NCI-H1694 (cell line): ENCODE measurements around the gene RNF17.

ENCODE experiments used
- DNase-seq: peaks from one replicate; lab custom pipeline; 2025; lab: John Stamatoyannopoulos, UW

The RNF17 gene

DNA sequence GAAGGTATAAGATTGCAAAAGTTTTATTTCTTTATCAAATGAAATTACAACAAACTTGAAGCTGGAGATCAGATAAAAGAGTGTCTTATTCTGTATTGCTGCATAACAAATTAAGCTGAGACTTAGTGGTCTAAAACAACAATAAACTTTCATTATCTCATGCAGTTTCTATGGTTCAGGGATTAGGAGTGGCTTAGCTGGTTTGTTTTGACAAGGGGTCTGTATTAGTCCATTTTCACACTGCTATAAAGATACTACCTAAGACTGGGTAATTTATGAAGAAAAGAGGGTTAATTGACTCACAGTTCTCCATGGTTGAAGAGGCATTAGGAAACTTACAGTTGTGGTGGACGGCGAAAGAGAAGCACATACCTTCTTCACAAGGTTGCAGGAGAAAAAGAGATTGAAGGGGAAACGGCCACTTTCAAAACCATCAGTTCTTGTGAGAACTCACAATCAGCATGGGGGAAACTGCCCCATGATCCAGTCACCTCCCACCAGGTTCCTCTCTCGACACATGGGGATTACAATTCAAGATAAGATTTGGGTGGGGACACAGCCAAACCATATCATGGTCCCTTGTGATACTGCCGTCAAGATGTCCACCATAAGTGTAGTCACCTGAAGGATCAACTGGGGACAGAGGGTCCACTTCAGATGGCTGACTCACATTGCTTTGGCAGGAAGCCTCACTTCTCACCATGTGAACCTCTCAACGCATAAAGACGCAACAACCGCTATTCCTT is 97.8 kb downstream of the RNF17 start:
- DNase-seq = no peak

DNA sequence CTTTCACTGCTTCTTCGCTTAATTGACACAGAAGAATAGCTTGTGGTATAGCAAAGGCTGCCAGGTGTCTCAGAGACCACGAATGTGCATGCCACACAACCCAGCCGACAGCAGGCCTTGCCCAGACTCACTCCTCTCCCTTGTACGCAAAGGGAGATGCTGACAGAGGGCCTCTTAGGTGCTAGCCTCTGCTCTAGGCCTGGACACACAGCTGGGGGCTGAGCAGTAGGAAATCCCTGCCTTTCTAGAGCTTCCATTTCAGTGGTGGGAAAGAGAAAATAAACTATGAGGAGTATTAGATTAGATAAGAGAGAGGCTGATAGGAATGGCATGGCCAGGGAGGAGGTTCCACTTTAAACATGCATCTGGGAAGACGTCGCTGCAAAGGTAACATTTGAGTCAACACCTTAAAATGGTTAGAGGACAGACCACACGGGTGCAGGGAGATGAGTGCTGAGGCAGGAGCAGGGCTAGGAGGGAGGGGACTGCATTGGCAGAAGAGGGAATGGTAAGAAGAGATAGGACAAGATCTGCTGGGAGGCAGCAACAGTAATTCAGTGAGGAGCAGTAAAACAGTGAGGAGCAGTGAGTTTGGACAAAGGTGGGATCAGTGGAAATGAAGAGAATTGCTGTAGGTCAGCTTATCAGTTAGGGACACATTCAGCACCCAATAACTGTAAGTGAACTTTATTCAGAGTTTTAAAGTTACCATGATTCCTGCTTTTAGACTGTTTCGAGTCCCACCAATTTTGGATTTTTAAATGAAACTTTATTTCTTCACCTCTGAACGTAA is 100.0 kb downstream of the RNF17 start:
- DNase-seq = no peak

DNA sequence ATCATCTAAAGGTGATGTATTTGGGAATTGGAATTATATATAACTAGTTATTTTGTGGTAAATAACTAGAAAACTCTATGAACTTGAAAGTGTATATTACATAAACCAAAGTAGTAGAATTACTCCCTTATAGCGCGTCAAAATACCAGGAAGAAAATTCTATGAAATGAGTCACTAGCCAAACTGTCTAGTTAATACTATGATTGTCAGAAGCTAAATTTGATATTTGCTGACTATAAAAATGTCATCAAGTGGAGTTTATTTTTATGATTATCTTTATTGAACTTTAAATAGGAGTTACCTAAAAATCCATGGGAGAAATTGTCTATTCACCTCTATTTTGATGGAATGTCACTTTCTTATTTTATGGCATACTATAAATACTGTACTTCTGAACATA is 100.6 kb downstream of the RNF17 start:
- DNase-seq = no peak

DNA sequence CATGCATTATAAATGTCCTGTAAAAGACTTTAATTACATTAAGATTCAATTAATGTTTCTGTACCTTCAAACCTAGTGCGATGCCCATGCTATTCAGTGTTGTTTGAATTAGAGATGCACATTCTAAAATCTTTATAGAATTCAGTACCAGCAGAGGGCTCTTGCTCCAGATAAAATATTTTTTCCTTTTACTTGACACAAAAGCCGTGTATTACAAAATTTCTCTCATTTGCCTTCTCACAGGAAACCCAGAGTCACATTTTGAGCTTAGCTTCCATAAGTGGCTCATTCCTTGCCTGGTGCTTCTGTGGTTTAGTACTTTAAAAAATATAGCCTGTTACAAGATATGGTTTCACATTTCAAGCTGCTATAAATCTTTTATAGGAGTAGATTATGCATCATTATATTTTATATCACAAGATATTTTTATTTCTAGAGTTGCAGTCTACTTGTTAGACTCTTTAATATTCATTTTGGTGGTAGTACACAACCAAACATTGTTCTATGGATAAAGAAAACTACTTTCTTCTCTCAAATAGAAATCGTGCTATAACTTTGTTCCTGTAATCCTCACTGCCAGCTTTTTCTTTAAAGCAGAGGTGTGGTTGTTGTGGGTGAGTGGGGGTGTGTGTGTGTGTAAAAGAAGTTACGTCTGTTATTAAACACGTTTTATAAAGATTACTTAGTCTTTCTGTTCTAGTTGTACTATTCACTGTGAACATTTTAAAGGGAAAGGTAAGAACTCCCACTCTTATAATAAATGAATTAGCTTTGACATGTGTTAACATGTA is 101.4 kb downstream of the RNF17 start:
- no peak for DNase-seq

DNA sequence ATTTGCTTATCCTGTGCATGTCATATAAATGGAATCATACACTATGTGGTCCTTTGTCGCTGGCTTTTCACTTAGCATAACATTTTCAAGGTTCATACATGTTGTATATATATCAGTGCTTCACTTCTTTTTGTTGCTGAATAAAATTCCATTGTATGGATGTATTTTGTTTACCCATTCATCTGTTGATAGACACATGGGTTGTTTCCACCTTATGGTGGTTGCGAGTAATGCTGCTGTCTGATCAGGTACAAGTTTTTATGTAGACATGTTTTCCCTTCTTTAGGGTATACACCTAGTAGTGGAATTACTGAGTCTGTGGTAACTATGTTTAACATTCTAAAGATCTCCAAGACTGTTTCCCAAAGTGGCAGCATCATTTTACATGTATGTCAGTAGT is 102.5 kb downstream of the RNF17 start:
- no peak for DNase-seq

- no peak for DNase-seq
These were observed 104.9 kb downstream of the RNF17 start for GRCh38 chr13:24868874-24869273.

- no peak for DNase-seq
These were observed 106.4 kb downstream of the RNF17 start for GRCh38 chr13:24870380-24870760.

DNA sequence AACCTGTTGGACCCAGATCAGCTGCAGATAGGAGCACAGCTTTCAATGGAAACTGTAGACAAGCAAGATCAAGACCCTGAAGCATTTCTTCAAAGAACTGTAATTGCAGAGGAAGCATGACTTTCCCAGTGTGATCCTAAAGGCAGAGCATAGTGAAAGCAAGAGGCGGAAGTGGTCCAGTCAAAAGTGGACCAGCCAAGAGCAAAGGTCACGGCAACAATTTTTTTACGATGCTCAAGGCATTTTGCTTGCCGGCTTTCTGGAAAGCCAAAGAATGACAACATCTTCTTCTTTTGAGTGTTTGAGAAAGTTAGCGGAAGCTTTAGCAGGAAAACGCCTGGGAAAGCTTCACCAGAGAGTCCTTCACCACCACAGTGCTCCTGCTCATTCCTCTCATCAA is 111.6 kb downstream of the RNF17 start:
- no peak for DNase-seq

DNA sequence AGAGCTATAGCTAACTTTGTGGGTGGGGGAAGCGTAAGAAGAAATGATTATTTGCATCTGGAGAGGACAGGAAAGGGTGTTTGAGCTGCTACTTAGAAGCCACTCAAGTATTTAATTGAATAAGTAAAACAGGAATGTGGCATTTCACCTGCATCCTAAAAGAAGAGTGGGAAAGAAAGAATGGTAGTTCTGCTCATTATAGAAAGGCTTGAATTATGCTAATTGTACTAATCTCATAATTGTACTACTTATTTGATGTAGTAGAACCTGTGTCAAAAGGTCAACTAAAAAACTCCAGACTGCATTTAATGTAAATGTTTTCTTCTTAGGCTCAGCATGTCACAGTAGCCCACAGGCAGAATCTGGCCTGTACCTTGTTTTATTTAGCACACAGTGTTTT is 113.6 kb downstream of the RNF17 start:
- DNase-seq = no peak

- no peak for DNase-seq
These were observed 114.4 kb downstream of the RNF17 start for GRCh38 chr13:24878340-24878739.

DNA sequence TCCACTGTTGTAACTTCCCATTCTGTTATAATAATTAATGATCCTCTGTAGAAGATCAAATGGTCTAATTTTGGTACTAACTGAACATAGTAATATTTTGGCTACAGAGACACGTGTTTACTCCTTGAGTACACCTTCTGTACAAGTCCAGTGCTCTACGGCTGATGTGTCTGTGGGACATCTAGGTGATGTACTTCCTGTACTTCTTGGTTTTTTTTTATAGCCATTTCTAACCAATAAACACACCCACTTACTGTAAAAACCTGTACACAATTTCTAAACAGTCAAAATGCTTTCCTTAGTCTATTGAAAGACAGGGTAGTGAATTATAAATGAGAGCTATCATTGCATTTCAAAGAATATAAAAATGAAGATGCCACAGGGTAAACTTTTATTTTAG is 118.7 kb downstream of the RNF17 start:
- DNase-seq = no peak

GRCh38 chr13:24887759-24888158 is 123.8 kb downstream of the RNF17 start:
- no peak for DNase-seq

DNA sequence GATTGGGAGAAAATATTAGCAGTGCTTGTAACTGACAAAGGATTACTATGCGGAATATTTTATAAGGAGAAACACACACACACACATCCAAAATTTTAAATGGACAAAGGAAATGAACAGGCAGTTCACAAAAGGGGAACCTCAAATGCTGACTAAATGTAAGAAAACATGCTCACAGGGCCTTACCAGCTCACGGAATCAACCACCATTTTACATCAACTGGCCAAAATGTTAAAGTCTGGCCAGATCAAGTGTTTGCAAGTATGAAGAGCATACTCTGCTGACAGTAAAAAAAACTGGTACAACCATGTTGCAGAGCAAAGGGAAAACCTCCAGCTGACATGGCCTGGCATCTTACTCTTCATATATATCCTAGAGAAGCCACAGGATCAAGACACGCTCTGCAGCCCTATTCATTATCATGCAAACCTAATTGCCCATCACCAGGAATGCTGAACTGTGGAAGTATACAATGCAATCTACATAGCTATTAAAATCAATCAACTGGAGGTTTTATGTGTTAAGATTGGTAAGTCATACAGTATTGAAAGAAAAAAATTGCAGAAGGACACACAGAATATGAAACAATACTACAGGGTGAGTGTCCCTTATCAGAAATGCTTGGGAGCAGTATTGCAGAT is 124.4 kb downstream of the RNF17 start:
- DNase-seq = no peak

GRCh38 chr13:24890256-24890655 is 126.3 kb downstream of the RNF17 start:
- no peak for DNase-seq

GRCh38 chr13:24891476-24892108 is 127.6 kb downstream of the RNF17 start:
- no peak for DNase-seq

GRCh38 chr13:24892829-24893228 is 128.9 kb downstream of the RNF17 start:
- DNase-seq = no peak

- no peak for DNase-seq
These were observed 129.9 kb downstream of the RNF17 start for GRCh38 chr13:24893863-24894262.

GRCh38 chr13:24894277-24894971 is 130.5 kb downstream of the RNF17 start:
- DNase-seq = no peak

GRCh38 chr13:24894972-24895300 is 131.0 kb downstream of the RNF17 start:
- DNase-seq = no peak

GRCh38 chr13:24896061-24896460 is 132.1 kb downstream of the RNF17 start:
- no peak for DNase-seq

GRCh38 chr13:24897293-24897692 is 133.3 kb downstream of the RNF17 start:
- DNase-seq = no peak
